ENCODE results near the gene ALG12.

The ALG12 gene

DNA sequence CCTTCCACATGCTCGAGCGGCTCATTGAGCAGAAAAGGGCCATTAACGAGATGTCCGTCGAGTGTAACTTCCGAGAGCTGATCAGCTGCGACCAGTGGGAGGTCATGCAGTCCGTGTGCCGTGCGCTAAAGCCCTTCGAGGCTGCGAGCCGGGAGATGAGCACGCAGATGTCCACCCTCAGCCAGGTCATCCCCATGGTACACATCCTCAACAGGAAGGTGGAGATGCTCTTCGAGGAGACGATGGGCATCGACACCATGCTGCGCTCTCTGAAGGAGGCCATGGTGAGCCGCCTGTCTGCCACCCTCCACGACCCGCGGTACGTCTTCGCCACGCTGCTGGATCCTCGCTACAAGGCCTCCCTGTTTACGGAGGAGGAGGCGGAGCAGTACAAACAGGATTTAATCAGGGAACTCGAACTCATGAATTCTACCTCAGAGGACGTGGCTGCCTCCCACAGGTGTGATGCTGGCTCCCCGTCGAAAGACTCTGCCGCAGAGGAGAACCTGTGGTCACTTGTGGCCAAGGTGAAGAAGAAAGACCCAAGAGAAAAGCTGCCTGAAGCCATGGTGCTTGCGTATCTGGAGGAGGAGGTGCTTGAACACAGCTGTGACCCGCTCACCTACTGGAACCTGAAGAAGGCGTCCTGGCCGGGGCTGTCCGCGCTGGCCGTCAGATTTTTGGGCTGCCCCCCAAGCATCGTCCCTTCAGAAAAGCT is 31.7 kb downstream of the ALG12 start:
- no peak for DNase-seq

DNA sequence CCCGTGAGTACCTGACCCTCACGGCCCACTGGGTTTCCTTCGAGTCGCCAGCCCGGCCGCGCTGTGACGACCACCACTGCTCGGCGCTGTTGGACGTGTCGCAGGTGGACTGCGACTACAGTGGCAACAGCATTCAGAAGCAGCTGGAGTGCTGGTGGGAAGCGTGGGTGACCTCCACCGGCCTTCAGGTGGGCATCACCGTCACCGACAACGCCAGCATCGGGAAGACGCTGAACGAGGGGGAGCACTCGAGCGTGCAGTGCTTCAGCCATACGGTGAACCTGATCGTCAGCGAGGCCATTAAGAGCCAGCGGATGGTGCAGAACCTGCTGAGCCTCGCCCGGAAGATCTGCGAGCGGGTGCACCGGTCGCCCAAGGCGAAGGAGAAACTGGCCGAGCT is 32.4 kb downstream of the ALG12 start:
- DNase-seq = no peak

DNA sequence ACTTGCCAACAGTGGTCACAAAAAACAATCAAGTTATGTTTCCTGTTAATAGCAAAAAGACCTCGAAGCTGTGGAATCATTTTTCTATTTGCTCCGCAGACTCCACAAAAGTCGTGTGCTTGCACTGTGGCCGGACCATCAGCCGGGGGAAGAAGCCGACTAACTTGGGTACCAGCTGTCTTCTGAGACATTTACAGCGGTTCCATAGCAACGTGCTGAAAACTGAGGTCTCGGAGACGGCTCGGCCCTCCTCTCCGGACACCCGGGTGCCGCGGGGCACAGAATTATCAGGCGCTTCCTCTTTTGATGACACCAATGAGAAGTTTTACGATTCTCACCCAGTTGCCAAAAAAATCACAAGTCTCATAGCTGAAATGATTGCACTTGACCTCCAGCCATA is 33.0 kb downstream of the ALG12 start:
- no peak for DNase-seq

DNA sequence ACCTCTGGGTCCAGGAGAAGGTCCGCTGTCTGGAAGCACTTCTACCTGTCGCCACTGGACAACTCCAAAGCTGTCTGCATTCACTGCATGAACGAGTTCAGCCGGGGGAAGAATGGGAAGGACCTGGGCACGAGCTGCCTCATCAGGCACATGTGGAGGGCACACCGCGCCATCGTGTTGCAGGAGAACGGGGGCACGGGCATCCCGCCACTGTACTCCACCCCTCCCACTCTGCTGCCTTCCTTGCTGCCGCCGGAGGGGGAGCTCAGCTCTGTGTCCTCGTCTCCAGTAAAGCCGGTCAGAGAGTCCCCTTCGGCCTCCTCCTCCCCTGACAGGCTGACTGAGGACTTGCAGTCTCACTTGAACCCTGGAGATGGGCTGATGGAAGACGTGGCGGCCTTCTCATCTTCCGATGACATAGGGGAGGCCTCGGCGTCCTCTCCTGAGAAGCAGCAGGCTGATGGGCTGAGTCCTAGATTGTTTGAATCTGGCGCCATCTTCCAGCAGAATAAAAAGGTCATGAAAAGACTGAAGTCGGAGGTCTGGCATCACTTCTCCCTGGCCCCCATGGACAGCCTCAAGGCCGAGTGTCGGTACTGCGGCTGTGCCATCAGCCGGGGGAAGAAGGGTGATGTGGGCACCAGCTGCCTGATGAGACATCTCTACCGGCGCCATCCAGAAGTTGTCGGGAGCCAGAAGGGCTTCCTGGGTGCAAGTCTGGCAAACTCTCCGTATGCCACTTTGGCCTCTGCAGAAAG is 33.6 kb downstream of the ALG12 start:
- DNase-seq = no peak

DNA sequence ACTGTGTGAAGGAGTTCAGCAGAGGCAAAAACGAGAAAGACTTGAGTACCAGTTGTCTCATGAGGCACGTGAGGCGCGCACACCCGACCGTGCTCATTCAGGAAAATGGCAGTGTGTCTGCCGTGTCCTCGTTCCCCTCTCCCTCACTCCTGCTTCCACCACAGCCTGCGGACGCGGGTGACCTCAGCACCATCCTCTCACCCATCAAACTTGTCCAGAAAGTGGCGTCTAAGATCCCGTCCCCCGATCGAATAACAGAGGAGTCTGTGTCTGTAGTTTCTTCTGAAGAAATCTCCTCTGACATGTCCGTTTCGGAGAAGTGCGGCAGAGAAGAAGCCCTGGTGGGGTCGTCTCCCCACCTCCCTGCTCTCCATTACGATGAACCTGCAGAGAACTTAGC is 34.2 kb downstream of the ALG12 start:
- DNase-seq = no peak

DNA sequence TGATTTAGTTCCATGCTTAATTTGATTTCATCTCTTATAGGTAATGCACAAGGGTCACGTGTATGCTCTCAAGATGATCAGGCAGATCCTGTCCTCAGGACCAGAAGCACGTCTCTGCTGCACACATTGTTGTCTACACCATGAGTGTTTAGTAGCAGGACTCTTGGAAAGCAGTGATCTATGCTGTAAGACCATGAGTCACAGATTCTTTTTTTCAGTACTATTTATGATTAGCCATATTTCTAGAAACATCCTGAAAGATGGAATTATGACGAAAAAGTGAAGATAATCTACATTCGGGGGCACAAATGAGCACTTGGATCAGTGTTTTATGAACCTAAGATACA is 35.0 kb downstream of the ALG12 start:
- no peak for DNase-seq

DNA sequence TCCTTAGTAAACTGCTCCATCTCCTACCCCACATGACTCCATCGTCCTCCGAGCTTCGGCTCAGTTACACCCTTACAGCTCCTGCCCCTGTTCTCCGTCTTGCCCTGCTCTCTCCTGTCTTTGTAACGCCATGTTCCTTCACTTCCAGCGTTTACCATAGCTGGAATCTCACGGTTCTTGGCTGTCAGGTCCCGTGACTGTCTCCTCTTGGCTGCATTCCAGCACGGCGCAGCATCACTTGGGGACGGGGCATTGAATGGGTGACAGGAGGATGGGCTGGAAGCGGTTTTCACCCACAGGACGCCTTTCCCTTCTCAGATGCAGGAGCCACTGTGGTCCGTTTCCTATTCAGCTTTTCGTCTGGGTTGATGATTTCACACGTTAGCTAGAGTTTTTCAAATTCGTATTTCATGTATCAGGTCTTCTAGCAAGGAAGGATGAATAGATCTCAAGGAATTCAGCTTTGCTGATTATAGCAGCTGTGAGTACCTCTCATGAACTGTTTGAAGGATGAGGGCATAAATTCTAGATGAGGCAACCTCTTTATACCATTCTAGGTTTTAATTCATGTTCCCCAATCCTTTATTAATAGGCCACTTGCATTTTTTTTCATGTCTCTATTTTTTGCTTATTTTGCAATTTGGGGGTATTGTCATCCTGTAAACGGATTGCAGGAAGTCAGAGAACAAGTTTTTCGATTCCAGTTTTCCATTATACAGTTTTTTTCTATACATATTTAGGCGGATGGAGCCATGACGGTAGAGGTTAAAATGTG is 35.5 kb downstream of the ALG12 start:
- no peak for DNase-seq

DNA sequence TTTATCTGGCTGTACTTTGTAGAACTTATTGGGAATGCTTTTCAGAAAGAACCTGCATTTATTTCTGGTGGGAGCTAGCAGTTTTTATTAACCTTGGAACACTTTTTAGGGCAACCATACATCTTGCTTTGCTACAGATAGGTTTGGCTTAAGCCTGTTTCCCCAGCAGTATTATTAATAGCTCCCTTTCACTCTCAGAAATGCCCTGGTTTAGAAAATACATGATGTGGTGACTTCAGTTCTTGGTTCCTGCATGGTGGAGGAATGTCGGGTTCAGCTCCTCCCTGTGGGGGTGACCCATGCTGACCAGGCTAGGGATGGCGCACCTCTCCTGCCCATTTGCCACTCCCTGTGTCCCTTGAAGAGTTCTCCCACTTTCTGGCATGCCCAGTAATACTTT is 36.4 kb downstream of the ALG12 start:
- no peak for DNase-seq

DNA sequence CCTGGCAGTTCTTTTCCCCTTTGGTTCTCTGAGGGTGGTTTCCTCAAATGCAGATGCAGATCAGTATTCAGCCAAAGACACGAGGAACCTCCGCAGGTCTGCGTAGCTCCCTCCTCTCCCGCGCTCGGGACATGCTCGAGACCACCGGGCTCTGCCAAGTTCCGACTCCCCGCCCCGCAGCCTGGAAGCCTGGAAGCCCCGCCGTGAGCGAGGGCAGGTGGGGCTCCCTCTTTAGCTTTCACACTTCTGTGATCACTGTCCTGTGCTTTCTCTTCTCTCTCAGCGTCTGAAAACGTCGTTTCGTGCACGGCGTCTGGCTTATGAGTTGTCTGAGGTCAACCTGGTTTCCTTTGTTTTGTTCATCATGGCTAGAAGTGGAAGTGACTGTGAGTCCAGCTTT is 38.0 kb downstream of the ALG12 start:
- DNase-seq = no peak

DNA sequence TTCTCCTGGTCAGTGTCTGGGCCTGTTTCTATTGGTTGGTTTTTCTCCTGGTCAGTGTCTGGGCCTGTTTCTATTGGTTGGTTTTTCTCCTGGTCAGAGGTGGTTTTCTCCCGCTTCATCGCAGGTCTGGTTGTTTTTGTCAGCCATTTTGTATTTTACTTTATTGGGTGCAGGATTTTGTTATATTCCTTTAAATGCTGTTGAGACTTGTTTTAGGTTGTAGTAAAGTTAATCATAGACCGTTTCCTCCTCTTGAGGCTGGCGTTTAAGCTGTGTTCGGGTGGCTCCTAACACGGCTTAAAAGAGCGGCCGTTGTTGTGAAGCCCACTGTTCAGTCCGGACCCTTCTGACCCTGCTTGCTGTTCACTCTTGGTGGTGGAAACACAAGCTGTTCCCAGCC is 38.4 kb downstream of the ALG12 start:
- DNase-seq = no peak

DNA sequence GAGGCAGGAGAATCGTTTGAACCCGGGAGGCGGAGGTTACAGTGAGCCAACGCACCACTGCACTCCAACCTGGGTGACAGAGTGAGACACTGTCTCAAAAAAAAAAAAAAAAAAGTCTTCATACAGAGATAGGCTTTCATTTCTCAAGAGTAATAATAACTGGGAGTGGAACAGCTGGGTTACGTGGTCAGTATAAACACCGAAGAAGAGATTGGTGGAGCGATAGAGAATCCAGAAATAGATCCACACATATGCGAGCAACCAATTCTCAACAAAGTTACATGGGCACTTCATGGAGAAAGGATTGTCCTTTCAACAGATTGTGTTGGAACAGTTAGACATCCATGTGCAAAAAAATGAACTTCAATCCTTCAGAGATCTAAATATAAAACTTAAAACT is 40.0 kb downstream of the ALG12 start:
- no peak for DNase-seq

DNA sequence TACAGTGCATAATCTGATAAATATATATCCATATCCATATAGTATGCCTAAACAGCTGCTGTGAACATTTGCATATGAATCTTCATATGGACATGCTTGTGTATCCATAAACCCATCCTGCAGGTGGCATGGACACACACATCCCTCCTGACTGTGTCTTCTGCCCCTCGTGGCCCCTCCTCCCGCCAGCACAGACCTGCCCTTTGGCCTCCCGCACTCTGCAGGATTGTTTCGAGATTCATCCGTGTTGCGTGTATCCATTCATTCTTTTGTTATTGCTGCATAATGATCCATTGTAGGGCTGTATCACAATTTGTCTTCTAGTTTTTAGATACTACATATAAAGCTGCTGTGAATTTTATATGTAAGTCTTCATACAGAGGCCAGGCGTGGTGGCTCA is 40.6 kb downstream of the ALG12 start:
- no peak for DNase-seq

DNA sequence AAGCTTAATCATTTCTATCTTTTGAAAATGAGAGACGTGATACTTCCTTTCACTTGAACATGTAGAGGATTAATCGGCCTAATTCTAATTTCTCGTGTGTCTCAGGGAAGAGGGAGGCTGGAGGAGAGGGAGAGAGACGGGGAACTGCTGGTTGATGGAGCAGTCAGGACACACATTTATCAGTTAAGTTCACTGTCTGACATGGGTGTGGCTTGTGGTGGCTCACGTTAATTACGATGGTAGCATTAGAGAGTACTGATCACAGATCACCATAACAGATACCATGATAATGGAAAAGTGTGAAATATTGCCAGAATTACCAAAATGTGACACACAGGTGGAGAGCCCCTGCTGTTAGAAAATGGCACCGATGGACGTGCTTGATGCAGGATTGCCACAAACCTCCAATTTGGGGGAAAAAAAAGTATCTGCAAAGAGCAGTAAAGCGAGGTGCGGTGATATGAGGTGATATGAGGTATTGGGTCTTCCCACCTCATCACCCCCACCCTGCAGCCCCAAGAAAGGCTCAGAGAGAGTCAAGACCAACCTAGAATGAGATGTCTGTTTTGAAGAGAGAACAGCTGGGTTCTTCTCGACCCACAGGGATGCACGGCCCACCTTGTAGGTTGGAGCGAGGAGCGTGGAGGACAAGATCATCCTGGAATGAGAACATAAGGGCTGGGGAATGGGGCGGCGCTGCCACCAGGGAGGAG is 44.9 kb downstream of the ALG12 start:
- DNase-seq = no peak

DNA sequence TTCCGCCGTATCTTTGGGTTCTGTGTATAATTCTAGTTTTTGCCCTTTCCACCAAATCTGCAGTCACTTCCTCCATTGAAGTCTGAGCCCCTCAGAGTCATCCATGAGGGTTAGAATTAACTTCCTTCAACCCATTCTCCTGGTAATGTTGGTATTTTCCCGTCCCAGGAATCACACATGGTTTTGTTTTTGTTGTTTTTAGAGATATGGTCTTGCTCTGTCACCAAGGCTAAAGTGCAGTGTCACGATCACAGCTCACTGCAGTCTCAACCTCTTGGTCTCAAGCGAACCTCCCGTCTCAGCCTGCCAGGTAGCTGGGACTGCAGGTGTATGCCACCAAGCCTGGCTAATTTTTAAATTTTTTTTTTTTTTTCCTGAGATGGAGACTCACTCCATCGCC is 45.9 kb downstream of the ALG12 start:
- no peak for DNase-seq

DNA sequence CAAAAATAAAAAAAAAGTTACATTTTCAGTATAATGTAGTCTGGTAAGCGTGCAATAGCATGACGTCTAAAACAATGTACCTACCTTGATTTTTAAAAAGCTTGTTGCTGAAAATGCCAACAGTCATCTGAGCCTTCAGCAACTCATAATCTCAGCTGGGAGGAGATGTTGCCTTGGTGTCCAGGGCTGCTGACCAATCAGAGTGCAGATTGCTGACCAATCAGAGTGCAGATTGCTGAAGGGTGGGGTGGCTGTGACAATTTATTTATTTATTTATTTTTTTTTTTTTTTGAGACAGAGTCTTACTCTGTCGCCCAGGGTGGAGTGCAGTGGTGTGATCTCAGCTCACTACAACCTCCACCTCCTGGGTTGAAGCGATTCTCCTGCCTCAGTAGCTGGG is 46.8 kb downstream of the ALG12 start:
- DNase-seq = no peak

DNA sequence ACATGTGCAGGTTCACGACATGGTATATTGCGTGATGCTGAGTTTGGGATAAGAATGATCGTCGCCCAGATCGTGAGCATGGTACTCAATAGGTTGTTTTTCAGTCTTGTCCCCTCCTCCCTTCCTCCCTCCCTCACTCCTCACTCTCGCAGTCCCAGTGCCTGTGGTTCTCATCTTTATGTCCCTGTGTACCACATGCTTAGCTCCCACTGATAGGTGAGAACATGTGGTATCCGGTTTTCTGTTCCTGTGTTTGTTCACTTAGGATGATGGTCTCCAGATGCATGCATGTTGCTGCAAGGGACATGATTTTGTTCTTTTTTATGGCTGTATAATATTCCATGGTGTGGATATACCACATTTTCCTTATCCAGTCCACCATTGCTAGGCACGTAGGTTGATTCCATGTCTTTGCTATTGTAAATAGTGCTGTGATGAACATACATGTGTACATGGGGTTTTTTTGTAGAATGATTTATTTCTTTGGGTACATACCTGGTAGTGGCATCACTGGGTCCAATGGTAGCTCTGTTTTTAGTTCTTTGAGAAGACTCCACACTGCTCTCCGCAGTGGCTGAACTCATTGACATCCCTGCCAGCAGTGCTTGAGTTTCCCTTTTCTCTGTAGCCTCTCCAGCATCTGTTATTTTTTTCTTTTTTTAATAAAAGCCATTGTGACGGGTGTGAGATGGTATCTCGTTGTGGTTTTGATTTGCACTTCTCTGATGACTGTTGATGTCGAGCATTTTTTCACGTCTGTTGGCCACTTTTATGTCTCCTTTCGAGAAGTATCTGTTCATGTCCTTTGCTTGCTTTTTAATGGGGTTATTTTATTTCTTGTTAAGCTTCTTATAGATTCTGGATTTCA is 48.2 kb downstream of the ALG12 start:
- no peak for DNase-seq

DNA sequence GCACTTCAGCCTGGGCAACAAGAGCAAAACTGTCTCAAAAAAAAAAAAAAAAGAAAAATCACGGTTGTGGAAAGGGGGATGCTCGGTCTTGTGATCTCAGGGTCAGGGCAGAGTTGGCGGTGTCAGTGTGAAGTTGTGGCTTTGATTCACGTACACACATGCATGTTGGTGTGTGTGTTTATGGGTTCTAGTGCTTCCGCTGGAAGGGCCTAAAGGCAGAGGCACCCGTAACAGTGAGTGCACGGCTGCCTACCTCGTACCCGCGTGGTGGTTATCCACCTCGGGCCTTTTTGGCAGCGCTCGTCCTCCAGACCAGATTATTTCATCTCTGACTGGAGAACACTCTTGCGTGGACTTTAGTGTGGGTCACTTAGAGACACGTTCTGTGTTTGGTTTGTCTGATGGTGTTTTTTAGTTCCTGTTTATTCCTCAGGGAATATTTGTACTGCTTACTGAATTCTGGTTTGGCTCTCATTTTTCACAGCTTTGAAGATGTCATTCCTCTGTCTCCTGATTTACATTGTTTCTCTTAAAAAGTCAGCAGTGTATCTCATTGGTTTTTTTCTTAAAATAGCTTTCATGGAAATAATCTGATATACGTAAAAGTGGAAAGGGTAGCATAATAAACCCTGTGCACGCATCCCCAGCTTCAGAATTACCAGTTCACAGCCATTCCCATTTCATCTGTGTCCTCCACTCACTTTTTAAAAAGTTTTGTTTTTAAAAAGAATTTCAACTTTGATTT is 49.0 kb downstream of the ALG12 start:
- DNase-seq = no peak

DNA sequence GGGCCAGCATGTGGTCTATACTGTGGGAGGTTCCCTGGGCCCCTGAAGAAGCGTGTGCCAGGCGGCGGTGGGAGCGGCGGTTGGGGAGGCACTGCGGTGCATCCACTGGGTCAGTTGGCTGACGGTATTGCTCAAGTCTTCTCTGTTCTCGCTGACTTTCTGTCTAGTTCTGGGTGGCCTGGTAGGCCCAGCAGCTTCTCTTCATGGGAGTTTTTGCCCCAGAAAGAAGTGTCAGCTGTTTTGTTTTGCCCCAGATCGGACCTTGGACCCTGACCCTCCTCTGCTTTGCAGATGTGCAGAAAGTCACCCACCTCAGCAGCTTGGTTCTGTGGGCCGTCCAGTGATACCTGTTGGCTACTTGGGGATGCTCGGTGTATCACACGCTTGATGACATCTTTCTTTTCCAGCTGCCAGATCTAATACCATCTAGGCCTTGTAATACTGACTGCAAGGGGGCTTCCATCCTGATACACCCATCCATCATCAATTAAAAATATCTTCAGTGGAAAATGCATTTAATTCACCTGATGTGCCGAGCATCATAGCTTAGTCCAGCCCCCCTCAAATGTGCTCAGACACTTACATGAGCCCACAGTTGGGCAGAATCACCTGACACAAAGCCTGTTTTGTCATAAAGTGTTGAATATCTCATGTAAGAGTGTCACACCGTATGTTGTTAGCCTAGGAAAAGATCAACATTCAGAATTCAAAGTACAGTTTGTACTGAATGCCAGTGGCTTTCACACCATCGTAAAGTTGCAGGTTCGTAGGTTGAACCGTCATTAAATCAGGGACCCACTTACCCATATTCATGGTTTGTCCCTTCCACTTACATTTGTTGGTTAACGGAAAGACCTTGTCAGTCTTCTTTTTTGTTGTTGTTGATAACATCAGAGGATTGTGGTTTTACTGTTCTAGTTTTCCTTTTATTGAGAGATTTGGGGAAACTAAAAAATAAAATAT is 50.7 kb downstream of the ALG12 start:
- DNase-seq = no peak

DNA sequence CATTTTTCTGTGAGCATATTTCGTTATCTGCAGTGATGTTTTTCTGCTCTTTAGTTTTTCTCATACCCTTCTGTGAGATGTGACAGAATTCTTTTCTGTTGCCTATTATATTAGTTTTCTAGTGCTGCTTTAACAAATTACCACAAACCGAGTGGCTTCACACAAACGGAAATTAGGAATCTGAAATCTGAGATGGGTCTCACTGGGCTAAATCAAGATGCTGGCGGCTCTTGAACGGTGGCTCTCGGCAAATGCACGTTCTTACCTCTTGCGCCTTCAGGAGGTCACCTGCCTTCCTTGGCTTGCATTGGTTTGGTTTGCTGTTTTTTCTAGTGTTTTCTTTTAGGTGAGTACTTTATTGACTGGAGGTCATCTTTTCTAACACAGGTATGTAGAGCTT is 51.6 kb downstream of the ALG12 start:
- DNase-seq = peak; percentile 21

DNA sequence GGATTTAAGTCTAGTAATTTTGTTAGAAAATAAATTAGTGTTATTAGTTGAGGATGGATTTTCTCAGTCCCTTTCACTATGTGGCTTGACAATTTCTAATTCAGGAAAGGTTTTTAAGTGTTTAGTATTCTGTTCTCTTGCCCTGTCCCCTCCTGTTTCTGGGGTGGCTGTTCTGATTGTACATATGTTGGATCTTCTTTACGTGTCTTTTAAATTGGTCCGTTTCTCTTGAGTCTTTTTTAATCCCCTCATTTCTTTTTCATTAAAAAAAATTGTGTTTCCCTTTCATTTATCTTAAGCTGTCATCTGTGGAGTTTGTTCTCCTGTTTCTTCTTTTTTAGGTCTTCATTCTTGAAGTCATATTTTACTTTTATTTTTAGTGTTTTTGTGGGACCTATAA is 52.1 kb downstream of the ALG12 start:
- no peak for DNase-seq

DNA sequence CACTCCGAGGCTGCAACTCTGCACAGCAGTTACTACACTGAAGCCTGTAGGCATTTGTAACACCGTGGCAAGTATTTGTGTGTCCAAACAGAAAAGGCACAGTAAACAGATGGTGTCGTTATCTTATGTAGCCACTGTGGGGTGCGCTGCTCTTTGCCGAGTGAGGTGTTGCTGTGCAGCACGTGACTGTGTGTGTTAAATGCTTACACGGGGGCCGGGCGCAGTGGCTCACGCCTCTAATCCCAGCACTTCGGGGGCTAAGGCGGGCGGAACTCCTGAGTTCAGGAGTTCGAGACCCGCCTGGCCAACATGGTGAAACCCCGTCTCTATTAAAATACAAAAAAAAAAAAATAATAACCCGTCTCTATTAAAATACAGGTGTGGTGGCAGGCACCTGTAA is 53.1 kb downstream of the ALG12 start:
- DNase-seq = no peak
